ENCODE measurements around the gene PNMA6F.
"Not testable (repeated sequence)": the region's sequence is repeated elsewhere in the genome, so short reads cannot be mapped to it uniquely, and the experiment has no call there.

The PNMA6F gene

GRCh38 chrX:153342762-153343558 lies 21.4 kb upstream of the PNMA6F start:
- peak overlapping the region; percentile 95 for H3K27ac Mint-ChIP-seq
- peaks cover 63% of the 10 kb centered on the region for H3K4me1 Mint-ChIP-seq (ENCODE audit: low read depth)
- H3K9me3 Mint-ChIP-seq (ENCODE audit: low read depth), result peaks cover 10% of the 10 kb centered on the region
- no peaks in the 10 kb centered on the region for H3K27me3 Mint-ChIP-seq
- peaks cover 22% of the 10 kb centered on the region for H3K36me3 Mint-ChIP-seq
- peak overlapping the region; percentile 70 for H3K4me3 Mint-ChIP-seq

DNA sequence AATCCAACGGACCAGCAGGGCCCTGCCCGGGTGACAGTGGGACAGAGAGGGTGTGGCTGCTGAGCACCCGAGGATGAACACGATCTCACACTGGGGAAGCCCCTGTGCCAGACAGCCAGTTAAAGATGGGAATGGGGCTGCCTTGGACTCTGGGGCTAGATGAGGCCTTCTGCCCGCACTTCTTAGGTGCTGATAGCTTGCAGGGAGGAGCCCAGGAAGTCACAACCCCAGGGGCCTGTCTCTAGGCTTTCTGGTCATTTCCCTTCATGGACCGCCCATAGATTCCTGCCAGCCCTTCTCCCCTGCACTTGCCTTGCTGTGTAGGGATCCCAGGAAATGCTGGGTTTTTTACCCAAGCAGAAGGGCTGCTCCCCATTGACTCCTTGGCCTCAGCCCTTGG lies 18.5 kb upstream of the PNMA6F start:
- peak overlapping the region; percentile 28 for H3K27ac Mint-ChIP-seq

DNA sequence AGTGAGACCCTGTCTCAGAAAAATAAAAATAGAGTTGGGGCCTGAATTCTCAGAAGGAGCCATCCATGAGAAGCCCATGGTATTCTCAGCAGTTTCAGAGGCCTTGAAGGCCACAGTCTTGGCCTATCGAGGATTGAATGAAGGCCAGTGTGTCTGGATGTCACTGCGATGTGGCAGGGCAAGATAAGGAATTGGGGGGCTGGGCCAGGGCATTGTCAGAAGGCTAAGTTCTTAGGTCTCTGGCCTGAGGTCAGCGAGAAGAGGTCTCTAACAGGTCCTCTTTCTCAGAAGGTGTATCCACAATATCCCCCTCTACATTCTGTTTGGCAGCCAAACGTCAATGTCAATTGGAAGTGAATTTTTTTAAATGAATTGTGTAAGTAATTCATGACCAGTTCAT lies 18.1 kb upstream of the PNMA6F start:
- no peaks in the 10 kb centered on the region for H3K27me3 Mint-ChIP-seq
- H3K4me1 Mint-ChIP-seq (ENCODE audit: low read depth), result peaks cover 86% of the 10 kb centered on the region
- peaks cover 22% of the 10 kb centered on the region for H3K36me3 Mint-ChIP-seq
- peaks cover 10% of the 10 kb centered on the region for H3K9me3 Mint-ChIP-seq (ENCODE audit: low read depth)
- no peak overlapping the region for H3K27ac Mint-ChIP-seq
- H3K4me3 Mint-ChIP-seq, result no peak overlapping the region

More for the DNA sequence above, 18.5 kb upstream of the PNMA6F start:
- Mint-ChIP-seq H3K4me1 (ENCODE audit: low read depth) (peaks cover 88% of the 10 kb centered on the region), H3K36me3 (peaks cover 22% of the 10 kb centered on the region), H3K27me3 (no peaks in the 10 kb centered on the region), H3K4me3 (no peak overlapping the region), H3K9me3 (ENCODE audit: low read depth) (peaks cover 10% of the 10 kb centered on the region)

DNA sequence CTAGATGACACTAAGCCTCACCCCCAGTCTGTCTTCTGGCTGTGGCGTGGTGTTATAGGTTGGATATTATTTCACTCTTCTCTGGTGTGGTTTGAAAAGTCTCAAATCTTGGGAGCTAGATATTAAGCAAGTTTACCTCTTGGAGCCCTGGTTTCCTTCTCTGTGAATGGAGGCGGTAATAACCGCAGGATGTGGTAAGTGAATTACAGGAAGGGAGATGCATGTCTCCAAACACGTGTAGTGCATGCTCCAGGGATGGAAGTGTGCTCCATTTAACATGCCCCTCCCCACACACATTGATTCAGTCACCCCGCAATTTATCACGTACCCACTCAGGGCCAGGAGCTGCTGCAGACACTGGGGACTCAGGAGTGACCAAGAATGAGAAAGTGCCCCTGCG lies 17.3 kb upstream of the PNMA6F start:
- peaks cover 10% of the 10 kb centered on the region for H3K9me3 Mint-ChIP-seq (ENCODE audit: low read depth)
- H3K27ac Mint-ChIP-seq, result peak overlapping the region; percentile 66
- peaks cover 22% of the 10 kb centered on the region for H3K36me3 Mint-ChIP-seq
- H3K4me3 Mint-ChIP-seq, result peak overlapping the region; percentile 46
- H3K27me3 Mint-ChIP-seq, result no peaks in the 10 kb centered on the region
- peaks cover 81% of the 10 kb centered on the region for H3K4me1 Mint-ChIP-seq (ENCODE audit: low read depth)

- Mint-ChIP-seq H3K9me3 (ENCODE audit: low read depth) (peaks cover 10% of the 10 kb centered on the region), H3K4me3 (peak overlapping the region; percentile 10), H3K36me3 (peaks cover 17% of the 10 kb centered on the region), H3K4me1 (ENCODE audit: low read depth) (peaks cover 66% of the 10 kb centered on the region), H3K27me3 (no peaks in the 10 kb centered on the region), H3K27ac (peak overlapping the region; percentile 85)
Measured at GRCh38 chrX:153336988-153337387, 15.4 kb upstream of the PNMA6F start.

DNA sequence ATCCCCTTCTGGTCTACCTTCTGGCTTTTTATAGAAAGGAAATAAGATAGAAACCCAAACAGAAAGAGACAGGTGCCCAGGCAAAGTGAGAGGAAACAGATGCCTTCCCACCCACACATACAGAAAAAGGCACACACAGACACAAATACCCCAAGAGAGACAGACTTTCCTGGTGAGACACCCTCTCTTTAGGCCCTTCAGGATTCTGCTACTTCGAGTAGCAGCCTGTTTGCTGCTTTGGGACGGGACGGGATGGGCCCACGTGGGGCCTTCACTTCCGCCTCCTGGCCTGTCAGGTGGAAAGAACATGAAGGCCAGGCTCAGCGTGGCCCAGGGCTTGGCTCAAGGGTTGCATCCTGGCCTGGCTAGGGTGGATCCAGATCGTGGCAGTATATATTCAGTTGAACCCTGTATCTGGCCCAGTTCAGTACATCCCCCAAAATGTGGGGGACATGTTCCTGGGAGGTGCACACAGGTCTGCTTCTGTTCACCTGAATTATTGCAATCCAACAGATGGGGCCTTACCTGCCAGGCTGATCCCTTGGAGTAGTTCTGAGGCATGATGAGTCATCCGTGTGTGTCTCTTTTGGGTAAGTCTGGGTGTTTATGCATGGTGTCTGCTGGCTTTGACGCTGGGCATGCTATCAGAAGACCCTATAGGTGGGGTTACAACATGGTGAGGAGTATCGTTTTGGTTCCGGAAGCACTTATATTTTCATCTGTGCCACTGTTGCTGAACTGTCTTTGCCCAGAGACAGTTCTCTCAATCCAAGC lies 14.7 kb upstream of the PNMA6F start:
- H3K9me3 Mint-ChIP-seq (ENCODE audit: low read depth), result peaks cover 8% of the 10 kb centered on the region
- no peaks in the 10 kb centered on the region for H3K27me3 Mint-ChIP-seq
- H3K4me3 Mint-ChIP-seq, result peak overlapping the region; percentile 83
- H3K4me1 Mint-ChIP-seq (ENCODE audit: low read depth), result peaks cover 60% of the 10 kb centered on the region
- peak overlapping the region; percentile 85 for H3K27ac Mint-ChIP-seq
- peaks cover 11% of the 10 kb centered on the region for H3K36me3 Mint-ChIP-seq

- Mint-ChIP-seq H3K27ac (peak overlapping the region; percentile 85), H3K27me3 (no peaks in the 10 kb centered on the region), H3K9me3 (ENCODE audit: low read depth) (no peaks in the 10 kb centered on the region), H3K4me3 (peak overlapping the region; percentile 83), H3K4me1 (ENCODE audit: low read depth) (peaks cover 47% of the 10 kb centered on the region), H3K36me3 (peaks cover 3% of the 10 kb centered on the region)
Measured at GRCh38 chrX:153334654-153335295, 13.2 kb upstream of the PNMA6F start.

- Mint-ChIP-seq H3K4me1 (ENCODE audit: low read depth) (peaks cover 43% of the 10 kb centered on the region), H3K4me3 (peak within 1 kb of the TSS; percentile 86), H3K27ac (peak within 1 kb of the TSS; percentile 85), H3K27me3 (no peaks in the 10 kb centered on the region), H3K36me3 (peaks cover under 1% of the 10 kb centered on the region), H3K9me3 (ENCODE audit: low read depth) (no peaks in the 10 kb centered on the region)
Measured at GRCh38 chrX:153333821-153334653, 12.5 kb upstream of the PNMA6F start, which contains the start of gene ZNF275. Gene ZNF275 (plus strand): TSS chrX:153334153. CDS start chrX:153336680, 2,527 bp downstream.

DNA sequence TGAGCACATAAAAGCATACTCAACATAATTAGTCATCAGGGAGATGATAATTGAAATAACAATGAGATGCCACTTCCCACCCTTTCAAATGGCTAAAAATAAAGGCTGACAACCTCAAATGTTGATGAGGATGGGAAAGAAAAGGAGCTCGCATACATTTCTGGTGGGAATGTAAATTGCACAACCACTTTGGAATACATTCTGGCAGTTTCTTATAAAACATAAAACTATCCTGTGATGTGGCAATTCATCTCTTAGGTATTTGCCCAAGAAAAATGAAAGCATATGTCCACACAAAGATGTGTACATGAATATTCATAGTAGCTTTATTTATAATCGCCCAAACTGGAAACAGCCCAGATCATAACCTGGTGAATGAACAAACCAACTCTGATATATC lies 11.7 kb upstream of the PNMA6F start:
- Mint-ChIP-seq H3K9me3 (ENCODE audit: low read depth) (no peaks in the 10 kb centered on the region), H3K4me3 (peak overlapping the region; percentile 86), H3K27ac (peak overlapping the region; percentile 85), H3K4me1 (ENCODE audit: low read depth) (peaks cover 35% of the 10 kb centered on the region), H3K27me3 (no peaks in the 10 kb centered on the region), H3K36me3 (no peaks in the 10 kb centered on the region)

GRCh38 chrX:153327561-153327960 lies 6.0 kb upstream of the PNMA6F start:
- Mint-ChIP-seq H3K9me3 (ENCODE audit: low read depth) (no peaks in the 10 kb centered on the region), H3K4me1 (ENCODE audit: low read depth) (peaks cover 10% of the 10 kb centered on the region), H3K27ac (no peak overlapping the region), H3K27me3 (peaks cover 1% of the 10 kb centered on the region), H3K4me3 (no peak overlapping the region), H3K36me3 (no peaks in the 10 kb centered on the region)

DNA sequence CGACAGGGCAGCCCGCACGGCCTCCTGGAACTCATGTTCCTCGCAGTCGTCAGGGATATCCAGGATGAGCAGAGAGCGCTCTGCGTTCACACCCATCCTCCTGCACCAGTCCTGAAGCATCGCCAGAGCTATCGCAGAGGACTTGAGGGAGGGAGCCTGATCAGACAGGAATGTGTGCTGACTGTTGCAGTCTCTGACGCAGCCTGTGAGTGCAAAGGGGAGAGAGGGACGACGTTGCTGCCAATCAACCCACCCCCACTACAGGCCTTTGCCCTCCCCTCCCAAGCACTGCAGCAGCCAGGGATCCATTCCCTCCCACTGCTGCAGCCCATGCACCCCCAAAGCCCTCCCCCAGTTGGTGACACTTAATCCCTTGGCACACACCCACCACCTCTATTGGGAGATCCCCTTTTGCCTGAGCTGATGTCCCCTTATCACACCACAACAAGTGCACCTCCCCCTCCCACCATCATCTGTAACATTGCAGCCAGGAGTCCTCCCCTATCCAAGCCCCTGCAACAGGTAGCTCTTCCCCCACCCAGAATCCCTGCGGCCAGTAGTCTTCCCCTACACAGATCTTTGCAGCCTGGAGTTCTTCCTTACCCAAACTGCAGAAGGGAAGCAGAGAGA lies 897 bp downstream of the PNMA6F start:
- Mint-ChIP-seq H3K4me3 (no peak overlapping the region), H3K36me3 (no peaks in the 10 kb centered on the region), H3K27me3 (peaks cover 1% of the 10 kb centered on the region), H3K4me1 (ENCODE audit: low read depth) (peaks cover 10% of the 10 kb centered on the region), H3K27ac (no peak overlapping the region), H3K9me3 (ENCODE audit: low read depth) (no peaks in the 10 kb centered on the region)

GRCh38 chrX:153320047-153320443 lies 1.5 kb downstream of the PNMA6F start:
- H3K9me3 Mint-ChIP-seq (ENCODE audit: low read depth); H3K4me3 Mint-ChIP-seq; H3K36me3 Mint-ChIP-seq; H3K27ac Mint-ChIP-seq; H3K27me3 Mint-ChIP-seq: not testable (repeated sequence)
- peaks cover 10% of the 10 kb centered on the region for H3K4me1 Mint-ChIP-seq (ENCODE audit: low read depth)

DNA sequence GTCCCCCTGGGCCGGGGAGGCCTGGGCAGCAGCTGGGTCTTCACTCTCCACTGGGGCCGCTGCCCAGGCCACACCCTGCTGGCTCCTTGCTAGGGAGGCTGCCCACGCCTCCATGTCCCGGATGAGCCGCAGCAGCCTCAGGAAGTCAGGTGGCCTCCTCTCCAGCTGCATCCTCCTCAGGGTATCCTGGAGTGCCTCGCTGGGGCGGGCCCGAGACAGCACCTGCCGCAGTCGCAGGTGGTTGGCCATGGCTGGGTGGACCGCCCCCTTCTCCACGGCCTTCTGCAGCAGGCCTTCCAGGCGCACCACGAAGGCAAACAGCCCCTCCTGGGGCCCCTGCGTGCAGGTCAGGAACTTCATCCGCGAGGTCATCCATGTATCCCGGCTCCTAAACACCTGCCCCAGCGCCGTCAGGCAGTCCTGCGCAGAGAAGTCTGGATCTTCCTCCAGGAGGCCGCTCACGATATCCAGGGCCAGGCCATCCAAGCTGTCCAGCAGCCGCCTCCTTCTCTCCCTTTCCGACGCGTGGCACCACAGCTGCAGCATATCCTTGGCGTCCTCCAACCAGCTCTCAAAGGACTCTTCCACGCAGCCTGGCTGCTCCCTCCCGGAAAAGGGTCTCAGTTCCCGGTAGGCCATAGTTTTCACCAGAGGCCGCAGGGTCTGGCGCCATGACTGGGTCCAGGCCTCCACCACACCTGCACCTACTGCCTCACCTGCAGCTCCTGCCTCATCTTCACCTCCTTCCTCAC lies 2.1 kb downstream of the PNMA6F start:
- no peak overlapping the region for H3K27ac Mint-ChIP-seq
- peaks cover 1% of the 10 kb centered on the region for H3K27me3 Mint-ChIP-seq
- peaks cover 9% of the 10 kb centered on the region for H3K4me1 Mint-ChIP-seq (ENCODE audit: low read depth)
- no peak overlapping the region for H3K4me3 Mint-ChIP-seq
- H3K36me3 Mint-ChIP-seq, result no peaks in the 10 kb centered on the region
- no peaks in the 10 kb centered on the region for H3K9me3 Mint-ChIP-seq (ENCODE audit: low read depth)
